Measurements from ENCODE around the gene MUS81.
"Not testable (repeated sequence)": the region's sequence is repeated elsewhere in the genome, so short reads cannot be mapped to it uniquely, and the experiment has no call there.

The MUS81 gene

GRCh38 chr11:65848693-65849092, 11.5 kb upstream of the MUS81 start:
- not testable (repeated sequence) for DNase-seq (ENCODE audit: low read depth)

GRCh38 chr11:65849366-65849765, 10.9 kb upstream of the MUS81 start:
- no peak for DNase-seq (ENCODE audit: low read depth)

GRCh38 chr11:65849771-65850216, 10.4 kb upstream of the MUS81 start:
- no peak for DNase-seq (ENCODE audit: low read depth)

- no peak for DNase-seq (ENCODE audit: low read depth)
These were observed 9.8 kb upstream of the MUS81 start for GRCh38 chr11:65850217-65851082.

GRCh38 chr11:65851083-65851579, 9.1 kb upstream of the MUS81 start:
- DNase-seq (ENCODE audit: low read depth): no peak

GRCh38 chr11:65851811-65852507, 8.3 kb upstream of the MUS81 start:
- no peak for DNase-seq (ENCODE audit: low read depth)

GRCh38 chr11:65852508-65853245, 7.6 kb upstream of the MUS81 start:
- DNase-seq (ENCODE audit: low read depth): no peak

GRCh38 chr11:65853246-65853979, 6.8 kb upstream of the MUS81 start:
- DNase-seq (ENCODE audit: low read depth): no peak

- DNase-seq (ENCODE audit: low read depth): no peak
These were observed 6.1 kb upstream of the MUS81 start for GRCh38 chr11:65854161-65854592.

GRCh38 chr11:65854852-65855837, 5.1 kb upstream of the MUS81 start:
- DNase-seq (ENCODE audit: low read depth): no peak

GRCh38 chr11:65855927-65856363, 4.3 kb upstream of the MUS81 start:
- no peak for DNase-seq (ENCODE audit: low read depth)

GRCh38 chr11:65856689-65857499, 3.3 kb upstream of the MUS81 start:
- DNase-seq (ENCODE audit: low read depth): peak; percentile 76

GRCh38 chr11:65857500-65857852, 2.8 kb upstream of the MUS81 start:
- no peak for DNase-seq (ENCODE audit: low read depth)

GRCh38 chr11:65857853-65858680, 2.2 kb upstream of the MUS81 start, which contains the start of gene CFL1:
TSS of gene CFL1 (minus strand) at chr11:65858180. CDS start at chr11:65858099, 81 bp downstream.
- peak; percentile 95 for DNase-seq (ENCODE audit: low read depth)

- no peak for DNase-seq (ENCODE audit: low read depth)
These were observed 1.5 kb upstream of the MUS81 start for GRCh38 chr11:65858681-65859087.

- peak; percentile 95 for DNase-seq (ENCODE audit: low read depth)
These were observed 980 bp upstream of the MUS81 start for GRCh38 chr11:65859095-65859811.

- DNase-seq (ENCODE audit: low read depth): peak; percentile 24
These were observed 388 bp upstream of the MUS81 start for GRCh38 chr11:65859812-65860277.

- no peak for DNase-seq (ENCODE audit: low read depth)
These were observed 902 bp downstream of the MUS81 start for GRCh38 chr11:65861165-65861505.
